Body of pancreas (tissue), 4 donors: ENCODE data around the gene SBSN.

Experiments used
- CTCF ChIP-seq, 7 experiments: fragments of 450-650 bp in 4 of 7; fragments of 200-600 bp in 3 of 7; sonication (generic) in 3 of 7; IDR thresholded peaks; one replicate each; pipeline ENCODE4 v1.5.1; 2016 to 2019; ENCODE audit warnings: antibody characterized with exemption in 7 of 7
- POLR2A ChIP-seq, 3 donors: fragments of 450-650 bp; IDR thresholded peaks; one replicate each; pipeline ENCODE4 v1.6.1; 2016; ENCODE audit warnings: antibody characterized with exemption in 3 of 3, mild to moderate bottlenecking in 2 of 3

GRCh38 chr19:35546532-35546931 lies 18.4 kb upstream of the SBSN start:
- no peak for TF ChIP-seq CTCF (IDR thresholded peaks at IDR 0.05)
- TF ChIP-seq POLR2A (IDR thresholded peaks at IDR 0.05): no peak
